Mucosa of descending colon (tissue), 3 donors: ENCODE measurements around the gene CLEC2D. TPM values are rescaled to one million over a fixed set of nuclear protein-coding genes. Genes with fewer than 3 reads are reported as not detected.

Experiments
- ATAC-seq: fragments of 200-7000 bp; cut with Tn5 transposase; one replicate; pipeline ENCODE4 v1.9.1; 2020; ENCODE audit warnings: mild to moderate bottlenecking, moderate library complexity
- DNase-seq, 3 donors: peaks; one replicate each; pipeline ENCODE4 v3.0.0-alpha.2; 2020
- H3K36me3 ChIP-seq: fragments of 200-600 bp; one replicate; pipeline ENCODE4 v1.8.0; 2021; ENCODE audit warnings: low read depth, mild to moderate bottlenecking
- H3K4me1 ChIP-seq: fragments of 200-600 bp; one replicate; pipeline ENCODE4 v1.8.0; 2021; ENCODE audit warnings: low read depth, mild to moderate bottlenecking
- H3K4me3 ChIP-seq: fragments of 200-600 bp; one replicate; pipeline ENCODE4 v1.8.0; 2021; ENCODE audit warnings: mild to moderate bottlenecking
- H3K9me3 ChIP-seq: fragments of 200-600 bp; one replicate; pipeline ENCODE4 v1.8.0; 2021; ENCODE audit warnings: mild to moderate bottlenecking
- CTCF ChIP-seq: fragments of 200-600 bp; IDR thresholded peaks from one replicate; pipeline ENCODE4 v1.8.0; 2022; ENCODE audit warnings: antibody characterized with exemption, mild to moderate bottlenecking
- intact Hi-C, 2 donors: fragments of 100-400 bp; cut with DNase I in 1 of 2; cut with micrococcal nuclease in 1 of 2; formaldehyde crosslinking; loops; one replicate each; pipeline versions ENCODE4 v1.11.0 to v1.11.1; 2022; cut with DNase I, micrococcal nuclease
- total RNA-seq, 3 donors: library from RNA; stranded (reverse); fragmentation: NEBNext Ultra II Directional in 2 of 3; extraction: Animal tissue kit (Norgen Biotek cat#: 25700) in 2 of 3; gene quantifications; one replicate each; pipeline versions ENCODE4 v1.2.1 to v1.2.4, GENCODE V29; 2021 to 2023
- donor health status: DM: no; HTN: no; CAD: no; lungs with moderate emphysema.
- donor health status: DM: no; HTN: no; CAD: no.
- donor health status: DM: no; HTN: yes; CAD: no.

The CLEC2D gene
- total RNA-seq, 3 donors from 2014 or later: 7.1 to 10.1 (median 7.2) TPM

DNA sequence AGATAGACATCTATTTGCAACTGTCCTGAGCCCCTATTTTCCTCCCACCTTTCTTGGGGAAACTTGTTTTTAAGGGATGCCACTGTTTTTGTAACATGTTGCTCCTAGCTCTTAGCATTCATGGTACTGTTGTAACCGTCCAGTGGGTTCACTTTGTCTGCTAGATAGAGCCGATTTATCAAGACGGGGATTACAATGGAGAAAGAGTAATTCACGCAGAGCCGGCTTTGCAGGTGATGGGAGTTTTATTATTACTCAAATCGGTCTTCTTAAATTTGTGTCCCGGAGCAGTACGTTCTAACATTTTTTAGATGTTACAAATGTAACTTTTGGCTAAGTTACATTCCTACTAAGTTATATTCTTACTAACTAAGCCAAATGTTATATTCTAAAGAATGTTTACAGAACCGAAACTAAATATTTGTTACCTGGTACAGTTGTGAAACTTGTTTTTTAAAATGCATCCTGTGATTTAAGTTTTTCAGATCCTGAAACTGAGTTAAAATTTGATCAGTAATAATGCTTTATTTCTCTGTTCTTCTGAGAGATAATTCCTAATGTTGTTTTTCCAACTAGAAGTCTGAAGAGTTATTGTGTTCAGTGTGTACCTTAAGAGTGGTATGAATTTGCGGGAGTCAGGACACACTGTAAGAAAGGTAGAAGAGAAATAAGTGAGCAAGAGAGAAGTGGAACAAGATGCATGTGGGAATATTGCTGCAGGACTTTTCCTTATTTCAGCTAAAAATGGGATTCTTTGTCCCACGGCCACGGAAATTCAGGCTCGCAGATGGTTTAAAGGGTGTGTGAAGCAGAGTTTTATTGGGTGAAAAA, 20.6 kb upstream of the CLEC2D start:
- peak in 1 of 3 donors; percentile 16 for DNase-seq
- H3K36me3 ChIP-seq: no peaks in the 10 kb centered on the region
- H3K4me1 ChIP-seq: no peaks in the 10 kb centered on the region
- no peak for TF ChIP-seq CTCF
- intact Hi-C loops: no loop called here
- peak overlapping the region; percentile 35 for H3K4me3 ChIP-seq
- no peaks in the 10 kb centered on the region for H3K9me3 ChIP-seq
- no peak for ATAC-seq

- H3K4me1 ChIP-seq: no peaks in the 10 kb centered on the region
- no peak for ATAC-seq
- no peaks in the 10 kb centered on the region for H3K9me3 ChIP-seq
- intact Hi-C loops: no loop called here
- peak overlapping the region; percentile 12 for H3K4me3 ChIP-seq
- no peak for TF ChIP-seq CTCF
- H3K36me3 ChIP-seq: no peaks in the 10 kb centered on the region
- peak in 2 of 3 donors; percentile 18 to 30 for DNase-seq
Observed at GRCh38 chr12:9649532-9649940, 20.0 kb upstream of the CLEC2D start.

DNA sequence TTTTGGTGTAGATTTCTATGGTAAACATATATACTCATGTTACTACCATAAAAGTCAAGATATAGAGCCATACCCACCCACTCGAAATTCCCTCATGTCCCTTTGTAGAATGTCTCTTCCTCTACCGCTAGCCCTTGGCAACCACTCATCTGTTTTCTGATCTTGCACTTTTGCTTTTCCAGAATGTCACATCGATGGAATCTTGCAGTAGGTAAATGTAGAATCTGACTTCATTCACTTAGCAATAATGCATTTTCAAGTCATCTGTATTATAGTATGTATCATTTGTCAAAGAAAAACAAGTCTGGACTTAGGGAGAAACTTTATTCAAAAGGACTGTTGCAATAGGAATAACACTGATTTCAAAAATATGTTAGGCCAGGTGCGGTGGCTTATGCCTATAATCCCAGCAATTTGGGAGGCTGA, 19.3 kb upstream of the CLEC2D start:
- Histone ChIP-seq H3K4me3 (no peak overlapping the region), H3K9me3 (no peaks in the 10 kb centered on the region), H3K4me1 (no peaks in the 10 kb centered on the region), H3K36me3 (no peaks in the 10 kb centered on the region)
- DNase-seq (no peak), ATAC-seq (no peak)
- TF ChIP-seq CTCF: no peak
- intact Hi-C loops: no loop called here

DNA sequence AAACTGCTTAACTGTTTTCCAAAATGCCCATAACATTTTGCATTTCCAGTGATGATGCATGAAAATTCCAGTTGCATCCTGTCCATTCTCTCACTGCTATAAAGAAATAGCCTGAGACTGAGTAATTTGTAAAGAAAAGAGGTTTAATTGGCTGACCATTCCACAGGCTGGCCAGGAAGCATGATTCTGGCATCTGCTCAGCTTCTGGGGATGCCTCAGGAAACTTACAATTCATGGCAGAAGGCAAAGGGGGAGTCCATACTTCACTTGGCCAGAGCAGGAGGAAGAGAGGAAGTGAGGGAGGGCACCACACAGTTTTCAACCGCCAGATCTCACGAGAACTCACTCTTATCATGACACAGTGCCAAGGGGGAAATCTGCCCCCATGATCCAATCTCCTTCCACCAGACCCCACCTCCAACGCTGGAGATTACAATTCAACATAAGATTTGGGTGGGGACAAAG, 18.2 kb upstream of the CLEC2D start:
- ATAC-seq: no peak
- no peaks in the 10 kb centered on the region for H3K36me3 ChIP-seq
- intact Hi-C loops: no loop called here
- DNase-seq: no peak
- no peak for TF ChIP-seq CTCF
- H3K4me1 ChIP-seq: no peaks in the 10 kb centered on the region
- no peak overlapping the region for H3K4me3 ChIP-seq
- H3K9me3 ChIP-seq: no peaks in the 10 kb centered on the region

- DNase-seq (no peak), ATAC-seq (no peak)
- Histone ChIP-seq H3K9me3 (no peaks in the 10 kb centered on the region), H3K4me3 (no peak overlapping the region), H3K4me1 (no peaks in the 10 kb centered on the region), H3K36me3 (no peaks in the 10 kb centered on the region)
- intact Hi-C loops: no loop called here
- TF ChIP-seq CTCF: no peak
Observed at GRCh38 chr12:9660046-9660445, 9.5 kb upstream of the CLEC2D start.
